HG03354 (cell line): ENCODE data around the gene ZBTB46.

Experiments used
- ATAC-seq: cut with Tn5 transposase; IDR thresholded peaks from one replicate; pipeline ENCODE4 v1.9.1; 2021; ENCODE audit warnings: mild to moderate bottlenecking; ENCODE audit not compliant: unreplicated experiment, poor library complexity, severe bottlenecking

Gene ZBTB46

GRCh38 chr20:63773571-63774241 lies 57.4 kb downstream of the ZBTB46 start:
- no peak for ATAC-seq

- ATAC-seq, result no peak
Observed at GRCh38 chr20:63772781-63773518, 58.1 kb downstream of the ZBTB46 start.

- no peak for ATAC-seq
Observed at GRCh38 chr20:63771046-63771707, 59.9 kb downstream of the ZBTB46 start.

GRCh38 chr20:63769891-63770474 lies 61.1 kb downstream of the ZBTB46 start:
- no peak for ATAC-seq

GRCh38 chr20:63768591-63769515 lies 62.2 kb downstream of the ZBTB46 start:
- no peak for ATAC-seq

- no peak for ATAC-seq
Observed at GRCh38 chr20:63767886-63768285, 63.2 kb downstream of the ZBTB46 start.

GRCh38 chr20:63767456-63767855 lies 63.6 kb downstream of the ZBTB46 start:
- no peak for ATAC-seq

GRCh38 chr20:63766695-63767426 lies 64.2 kb downstream of the ZBTB46 start:
- ATAC-seq, result no peak

- ATAC-seq, result no peak
Observed at GRCh38 chr20:63765902-63766301, 65.2 kb downstream of the ZBTB46 start.

GRCh38 chr20:63765082-63765873 lies 65.8 kb downstream of the ZBTB46 start:
- ATAC-seq, result no peak

- ATAC-seq, result no peak
Observed at GRCh38 chr20:63759377-63759901, 71.6 kb downstream of the ZBTB46 start.

GRCh38 chr20:63758152-63758551 lies 72.9 kb downstream of the ZBTB46 start:
- no peak for ATAC-seq

- ATAC-seq, result no peak
Observed at GRCh38 chr20:63756648-63756991, 74.4 kb downstream of the ZBTB46 start.

- ATAC-seq, result no peak
Observed at GRCh38 chr20:63755933-63756647, 75.0 kb downstream of the ZBTB46 start.

- ATAC-seq, result no peak
Observed at GRCh38 chr20:63754008-63754407, 77.1 kb downstream of the ZBTB46 start.

GRCh38 chr20:63753381-63753780 lies 77.7 kb downstream of the ZBTB46 start:
- ATAC-seq, result no peak

- no peak for ATAC-seq
Observed at GRCh38 chr20:63752411-63753101, 78.5 kb downstream of the ZBTB46 start.
